DOHH2 (cell line): ENCODE data around the gene ELP1.

ENCODE experiments used
- CTCF ChIP-seq: fragments of 200-600 bp; sonication (generic); IDR thresholded peaks from one replicate; pipeline ENCODE4 v1.5.1; 2014; ENCODE audit warnings: antibody characterized with exemption, mild to moderate bottlenecking, low read depth, low read length; ENCODE audit not compliant: poor library complexity, severe bottlenecking
- EZH2phosphoT487 ChIP-seq: fragments of 200-600 bp; sonication (generic); IDR thresholded peaks from 2 replicates; pipeline ENCODE4 v1.6.1; 2017; ENCODE audit warnings: borderline replicate concordance, mild to moderate bottlenecking, antibody characterized with exemption, low read length, moderate library complexity, mixed read lengths

- TF ChIP-seq CTCF (no peak), EZH2phosphoT487 (no peak)
These were observed 91.2 kb downstream of the ELP1 start for GRCh38 chr9:108842610-108843295.
